Endothelial cell of umbilical vein (primary cell): Measurements from ENCODE around the gene TRIM71. TPM values are rescaled to one million over a fixed set of nuclear protein-coding genes. Genes with fewer than 3 reads are reported as not detected.

ENCODE experiments used
- BruUV-seq: library from RNA; stranded (reverse); fragments of 400-500 nt; replicated peaks from 2 replicates; lab custom pipeline; 2021; lab: Mats Ljungman, UMichigan
- CTCF ChIA-PET: fragments of 300-600, 350-600 bp; sonication (Branson Sonifier 250); formaldehyde crosslinking; loops from one replicate; lab custom pipeline; 2021; ENCODE audit warnings: antibody characterized with exemption, inconsistent platforms; lab: Charles Lee
- POLR2A ChIA-PET: fragments of 300-600, 350-600 bp; sonication (Branson Sonifier 250); formaldehyde crosslinking; loops from one replicate; lab custom pipeline; 2021; ENCODE audit warnings: antibody characterized with exemption, inconsistent platforms; lab: Charles Lee
- DNase-seq: peaks from one replicate; pipeline ENCODE4 v3.0.0-alpha.2; 2011; ENCODE audit warnings: low read depth, low spot score
- FAIRE-seq: peaks from 2 replicates; lab custom pipeline; 2011; peaks lifted over from hg19 to GRCh38; lab: Jason Lieb, UNC
- H2AFZ ChIP-seq: 2 replicates; pipeline ENCODE4 v1.6.0; 2012; ENCODE audit warnings: low read depth, low read length, control low read depth, inconsistent platforms
- H3K27ac ChIP-seq: 2 replicates; pipeline ENCODE4 v1.5.1; 2011; ENCODE audit warnings: low read depth, mild to moderate bottlenecking, control low read depth, low read length, moderate library complexity; ENCODE audit not compliant: insufficient read depth
- H3K27me3 ChIP-seq, 2 experiments: 2 replicates each; pipeline versions ENCODE4 v1.6.0 to v1.6.1; 2011; ENCODE audit warnings: low read length in 2 of 2, mixed read lengths in 1 of 2; ENCODE audit not compliant: control insufficient read depth in 2 of 2, insufficient read depth in 2 of 2
- H3K36me3 ChIP-seq, 2 experiments: 2 replicates in 1 of 2; 3 replicates in 1 of 2; pipeline ENCODE4 v1.5.1; 2011; ENCODE audit warnings: low read length in 2 of 2, mild to moderate bottlenecking in 1 of 2, moderate library complexity in 1 of 2; ENCODE audit not compliant: control insufficient read depth in 2 of 2, insufficient read depth in 2 of 2; ENCODE audit errors: extremely low read depth in 1 of 2
- H3K4me1 ChIP-seq: 3 replicates; pipeline ENCODE4 v1.5.1; 2011; ENCODE audit warnings: mild to moderate bottlenecking, low read length; ENCODE audit not compliant: control insufficient read depth, insufficient read depth; ENCODE audit errors: extremely low read depth
- H3K4me2 ChIP-seq: 2 replicates; pipeline ENCODE4 v1.6.1; 2011; ENCODE audit warnings: low read length, control low read depth, mixed read lengths; ENCODE audit not compliant: insufficient read depth
- H3K4me3 ChIP-seq, 3 experiments: fragments of 200-600 bp in 1 of 3; sonication (generic), shearing (Covaris generic) in 1 of 3; replicated peaks in 1 of 3; 2 replicates each; pipeline ENCODE4 v1.5.1; 2011 to 2016; ENCODE audit warnings: control low read depth in 3 of 3, low read length in 3 of 3, mild to moderate bottlenecking in 2 of 3, inconsistent platforms in 1 of 3, low read depth in 1 of 3, moderate library complexity in 1 of 3; ENCODE audit not compliant: insufficient read depth in 1 of 3
- H3K79me2 ChIP-seq: 2 replicates; pipeline ENCODE4 v1.6.0; 2012; ENCODE audit warnings: low read length, inconsistent platforms; ENCODE audit not compliant: control insufficient read depth, insufficient read depth
- H3K9ac ChIP-seq: replicated peaks from 2 replicates; pipeline ENCODE3; 2011; ENCODE audit warnings: low read length, control low read depth; ENCODE audit not compliant: insufficient read depth; ENCODE audit errors: extremely low read depth
- H3K9me1 ChIP-seq: replicated peaks from 3 replicates; pipeline ENCODE4 v1.6.0; 2011; ENCODE audit warnings: mild to moderate bottlenecking, low read length; ENCODE audit not compliant: control insufficient read depth, insufficient read depth; ENCODE audit errors: extremely low read depth
- H3K9me3 ChIP-seq: replicated peaks from 2 replicates; pipeline ENCODE4 v1.5.1; 2012; ENCODE audit warnings: low read length, inconsistent platforms; ENCODE audit not compliant: control insufficient read depth, insufficient read depth
- H4K20me1 ChIP-seq: replicated peaks from 2 replicates; pipeline ENCODE3; 2011; ENCODE audit warnings: mild to moderate bottlenecking, low read length; ENCODE audit not compliant: control insufficient read depth, insufficient read depth; ENCODE audit errors: extremely low read depth
- EZH2 ChIP-seq: IDR thresholded peaks from 2 replicates; pipeline ENCODE4 v1.6.1; 2012; ENCODE audit warnings: borderline replicate concordance, low read depth, mild to moderate bottlenecking, moderate library complexity, low read length, inconsistent platforms; ENCODE audit not compliant: severe bottlenecking
- FOS ChIP-seq: IDR thresholded peaks from 2 replicates; pipeline ENCODE4 v1.6.1; 2011; ENCODE audit warnings: mild to moderate bottlenecking, low read length, moderate library complexity, borderline replicate concordance; ENCODE audit not compliant: insufficient read depth
- GATA2 ChIP-seq: IDR thresholded peaks from 2 replicates; pipeline ENCODE4 v1.7.0; 2011; ENCODE audit warnings: low read depth, mild to moderate bottlenecking, moderate library complexity, mixed read lengths, low read length; ENCODE audit not compliant: insufficient read length, insufficient read depth
- JUN ChIP-seq: IDR thresholded peaks from 2 replicates; pipeline ENCODE4 v1.6.1; 2011; ENCODE audit warnings: borderline replicate concordance, low read depth; ENCODE audit not compliant: insufficient read length, insufficient read depth
- MYC ChIP-seq: IDR thresholded peaks from one replicate; pipeline ENCODE4 v1.6.1; 2011; ENCODE audit warnings: mild to moderate bottlenecking, low read depth, low read length
- POLR2A ChIP-seq: IDR thresholded peaks from 2 replicates; pipeline ENCODE4 v1.6.1; 2012; ENCODE audit warnings: low read depth, mild to moderate bottlenecking, control low read depth, low read length
- dilution Hi-C: fragments of 300-500 bp; cut with MboI; formaldehyde crosslinking; loops from one replicate; pipeline ENCODE4 v1.15.0; 2019; ENCODE audit warnings: low sequenced_read_pairs; ENCODE audit not compliant: extremely low pct_ligation_motif_present
- intact Hi-C: fragments of 100-400 bp; cut with micrococcal nuclease; formaldehyde crosslinking; loops from one replicate; pipeline ENCODE4 v1.10.0; 2022
- polyA plus RNA-seq, 4 experiments: library from polyadenylated mRNA; depleted of rRNA in 3 of 4; stranded (reverse) in 3 of 4; unstranded in 1 of 4; fragments of >200 nt; gene quantifications; 2 replicates each; pipeline versions ENCODE4 v1.2.1 to v1.2.3, GENCODE V29; 2011 to 2012; ENCODE audit warnings: missing spikeins in 1 of 4
- total RNA-seq: library from RNA; stranded (reverse); gene quantifications from 2 replicates; pipeline ENCODE4 v1.2.3, GENCODE V29; 2021
- TF ChIP-seq, protein P1 (sequence below): IDR thresholded peaks from 2 replicates; pipeline ENCODE4 v1.6.1; 2011; ENCODE audit not compliant: insufficient read depth, insufficient read length
- TF ChIP-seq, protein P2 (sequence below), 2 donors: IDR thresholded peaks; 1 replicate in 1 of 2; 2 replicates in 1 of 2; pipeline ENCODE4 v1.5.1; 2011; ENCODE audit warnings: low read length in 2 of 2, mild to moderate bottlenecking in 2 of 2, moderate library complexity in 2 of 2, control low read depth in 1 of 2, inconsistent platforms in 1 of 2, low read depth in 1 of 2; ENCODE audit not compliant: insufficient read depth in 1 of 2; ENCODE audit errors: extremely low read depth in 1 of 2

TRIM71 gene
- total and polyA plus RNA-seq, 2 donors (not counting 3 experiments of a cell fraction or from before 2014, with no cell fraction given) = not detected

DNA sequence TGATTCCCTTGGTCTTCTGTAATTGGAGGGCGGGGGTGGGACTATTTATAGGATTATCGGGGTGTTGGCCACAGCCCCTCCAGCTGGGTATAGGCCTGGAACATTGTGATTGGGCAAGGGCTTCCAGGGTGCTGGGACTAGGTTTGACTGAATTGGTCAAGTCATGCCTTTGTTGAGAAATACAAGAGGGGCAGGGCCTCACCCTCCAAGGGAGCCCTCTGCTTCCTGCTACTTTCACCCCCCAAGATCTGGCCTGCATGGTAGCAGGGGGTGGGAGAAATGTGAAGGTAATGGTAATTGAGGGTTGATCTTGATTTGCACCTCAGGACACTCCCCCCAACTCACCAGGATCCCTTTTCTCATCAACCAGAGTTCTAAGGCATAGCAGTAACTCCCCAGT, 25.2 kb downstream of the TRIM71 start:
- ChIA-PET POLR2A (no interaction called here), CTCF (interaction anchor here (1.2 kb wide), 1 partner anchor 18 kb away, joined by 4 read pairs; no protein-coding TSS in a partner anchor)
- no peak overlapping the region for H3K27ac ChIP-seq
- no peak for FAIRE-seq
- H2AFZ ChIP-seq = no peak overlapping the region
- intact Hi-C loops (no loop called here), dilution Hi-C loops (no loop called here)
- BruUV-seq = no TSS peak
- H3K4me2 ChIP-seq = no peak overlapping the region
- H3K9me1 ChIP-seq = no peaks in the 10 kb centered on the region
- H3K27me3 ChIP-seq = peaks cover 8 to 9% of the 10 kb centered on the region in 2 experiments
- H3K9ac ChIP-seq = no peak overlapping the region
- DNase-seq = no peak
- no peaks in the 10 kb centered on the region for H4K20me1 ChIP-seq
- no peaks in the 10 kb centered on the region for H3K36me3 ChIP-seq
- no peak for TF ChIP-seq POLR2A
- TF ChIP-seq MYC = no peak
- no peak for TF ChIP-seq EZH2
- no peak for TF ChIP-seq GATA2
- TF ChIP-seq, protein P1, sequence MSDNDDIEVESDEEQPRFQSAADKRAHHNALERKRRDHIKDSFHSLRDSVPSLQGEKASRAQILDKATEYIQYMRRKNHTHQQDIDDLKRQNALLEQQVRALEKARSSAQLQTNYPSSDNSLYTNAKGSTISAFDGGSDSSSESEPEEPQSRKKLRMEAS = no peak
- TF ChIP-seq FOS = no peak
- TF ChIP-seq JUN = no peak
- TF ChIP-seq, protein P2, sequence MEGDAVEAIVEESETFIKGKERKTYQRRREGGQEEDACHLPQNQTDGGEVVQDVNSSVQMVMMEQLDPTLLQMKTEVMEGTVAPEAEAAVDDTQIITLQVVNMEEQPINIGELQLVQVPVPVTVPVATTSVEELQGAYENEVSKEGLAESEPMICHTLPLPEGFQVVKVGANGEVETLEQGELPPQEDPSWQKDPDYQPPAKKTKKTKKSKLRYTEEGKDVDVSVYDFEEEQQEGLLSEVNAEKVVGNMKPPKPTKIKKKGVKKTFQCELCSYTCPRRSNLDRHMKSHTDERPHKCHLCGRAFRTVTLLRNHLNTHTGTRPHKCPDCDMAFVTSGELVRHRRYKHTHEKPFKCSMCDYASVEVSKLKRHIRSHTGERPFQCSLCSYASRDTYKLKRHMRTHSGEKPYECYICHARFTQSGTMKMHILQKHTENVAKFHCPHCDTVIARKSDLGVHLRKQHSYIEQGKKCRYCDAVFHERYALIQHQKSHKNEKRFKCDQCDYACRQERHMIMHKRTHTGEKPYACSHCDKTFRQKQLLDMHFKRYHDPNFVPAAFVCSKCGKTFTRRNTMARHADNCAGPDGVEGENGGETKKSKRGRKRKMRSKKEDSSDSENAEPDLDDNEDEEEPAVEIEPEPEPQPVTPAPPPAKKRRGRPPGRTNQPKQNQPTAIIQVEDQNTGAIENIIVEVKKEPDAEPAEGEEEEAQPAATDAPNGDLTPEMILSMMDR (IDR thresholded peaks at IDR 0.05; ENCODE audit: extremely low read depth in 1 of 2, insufficient read depth in 1 of 2, low read depth in 1 of 2, low read length in 2 of 2) = no peak
- no peaks in the 10 kb centered on the region for H3K9me3 ChIP-seq
- no peaks in the 10 kb centered on the region for H3K4me1 ChIP-seq
- H3K4me3 ChIP-seq = no peak overlapping the region
- no peaks in the 10 kb centered on the region for H3K79me2 ChIP-seq
